Motor neuron (in vitro differentiated cells): ENCODE data around the gene CMTM3. TPM values are rescaled to one million over a fixed set of nuclear protein-coding genes. Genes with fewer than 3 reads are reported as not detected.
"Not testable (repeated sequence)": the region's sequence is repeated elsewhere in the genome, so short reads cannot be mapped to it uniquely, and the experiment has no call there.

ENCODE experiments used
- ATAC-seq, 8 experiments: fragments of 200-7000 bp; cut with Tn5 transposase; replicated peaks in 6 of 8; 2 replicates each; pipeline ENCODE4 v1.8.0; 2021; ENCODE audit warnings: mild to moderate bottlenecking in 8 of 8, moderate library complexity in 8 of 8
- H3K27ac ChIP-seq, 2 donors: fragments of 250-450 bp; sonication (Bioruptor Pico); 2 replicates each; pipeline ENCODE4 v1.9.0; 2021; ENCODE audit warnings: antibody characterized with exemption in 2 of 2, mild to moderate bottlenecking in 2 of 2, moderate library complexity in 1 of 2
- H3K4me1 ChIP-seq, 2 donors: fragments of 250-450 bp; sonication (Bioruptor Pico); replicated peaks in 1 of 2; 2 replicates each; pipeline ENCODE4 v1.6.1; 2021; ENCODE audit warnings: antibody characterized with exemption in 2 of 2, mild to moderate bottlenecking in 2 of 2, moderate library complexity in 1 of 2
- H3K4me3 ChIP-seq, 5 donors: fragments of 250-450 bp; sonication (Bioruptor Pico); 2 replicates each; pipeline ENCODE4 v1.9.0; 2021; ENCODE audit warnings: antibody characterized with exemption in 5 of 5, mild to moderate bottlenecking in 5 of 5, moderate library complexity in 4 of 5
- WGBS, 10 experiments: fragments of 450-650 bp; shearing (Covaris generic); methylation state at CpG; one replicate each; pipeline ENCODE4 v1.0.0; 2022; 5-methylcytosine and 5-hydroxymethylcytosine counted together
- in situ Hi-C, 9 experiments: fragments of 400-800 bp; cut with MboI; loops; one replicate each; pipeline ENCODE4 v1.15.0; 2021; ENCODE audit warnings: low sequenced_read_pairs in 9 of 9, low pct_unique_long_range_greater_than_20kb in 2 of 9; ENCODE audit not compliant: unreplicated experiment in 9 of 9
- total RNA-seq, 8 experiments: library from RNA; unstranded; fragments of 300-600 nt; gene quantifications; 2 replicates each; pipeline versions ENCODE4 v1.2.3 to v1.2.4, GENCODE V29; 2022

Gene CMTM3
- total RNA-seq, 8 experiments from 2014 or later, result 5.7 to 42.6 (median 13.7) TPM

DNA sequence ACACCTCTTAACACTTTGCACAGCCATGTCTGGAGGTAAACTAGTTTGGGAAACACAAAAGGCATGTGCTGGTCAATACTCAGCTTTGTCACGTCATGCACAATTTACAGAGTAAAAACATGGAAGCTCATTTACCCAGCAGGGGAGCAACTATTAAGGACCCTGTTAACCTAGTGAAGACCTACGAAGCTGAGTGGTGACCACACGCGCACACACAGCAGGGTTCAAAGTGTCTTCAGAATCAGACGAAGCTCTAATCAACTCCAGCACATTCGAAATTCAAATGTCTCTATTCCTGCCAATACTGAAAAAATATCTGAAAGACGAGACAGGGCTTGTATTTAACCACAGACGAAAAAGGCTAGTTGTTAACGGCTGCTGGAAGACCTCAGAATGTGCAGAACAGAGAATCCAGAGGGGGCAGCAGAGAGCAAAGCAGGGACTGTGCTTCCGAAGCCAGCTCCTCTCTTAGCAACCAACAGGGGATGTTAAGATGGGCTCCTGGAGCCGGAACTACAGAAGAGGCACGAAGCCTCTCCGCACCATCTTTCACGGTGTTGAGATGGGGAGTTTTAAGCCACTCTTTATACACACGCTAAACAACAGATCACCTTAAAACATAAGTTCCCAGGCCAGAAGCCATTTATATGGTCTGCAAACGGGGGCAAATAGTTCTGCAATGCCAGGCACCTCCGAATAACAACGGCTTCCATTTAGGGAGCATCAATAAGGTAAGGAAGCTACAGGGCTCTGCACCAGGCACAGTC, 46.4 kb downstream of the CMTM3 start:
- WGBS, 10 experiments, result 0 to 42% (median 26%) methylated on average over 1 to 13 of the region's 18 CpGs
- no peak overlapping the region for H3K27ac ChIP-seq

DNA sequence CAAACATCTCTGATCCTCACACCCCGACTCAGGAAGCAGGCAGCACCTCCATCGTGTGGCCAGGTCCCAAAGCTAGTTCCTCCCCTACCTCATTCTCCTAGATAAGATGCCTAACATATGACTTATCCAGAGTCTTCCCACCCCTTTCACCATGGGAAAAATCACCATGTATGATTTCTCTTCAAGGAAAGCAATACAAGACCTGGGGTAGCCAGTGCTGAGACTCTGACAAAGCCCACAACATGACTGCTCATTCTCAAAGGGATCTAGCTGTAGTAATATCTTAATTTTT, 46.9 kb downstream of the CMTM3 start:
- in situ Hi-C loops, result no loop called here
- H3K4me1 ChIP-seq, result peaks cover 8 to 9% of the 10 kb centered on the region in 2 donors
- 33 to 100% methylated on average over 1 to 2 of the region's 2 CpGs; no CpG with 5 or more reads in 8 of the 10 experiments for WGBS, 10 experiments
- H3K27ac ChIP-seq, result no peak overlapping the region
- peak overlapping the region; percentile 20 to 40 (median 27) for H3K4me3 ChIP-seq
- ATAC-seq, result no peak

More for the DNA sequence above, 46.4 kb downstream of the CMTM3 start:
- Histone ChIP-seq H3K4me3 (peak overlapping the region; percentile 20 to 40 (median 27)), H3K4me1 (peaks cover 8 to 9% of the 10 kb centered on the region in 2 donors)
- peak; percentile 96 to 100 (median 100) for ATAC-seq
- in situ Hi-C loops, result no loop called here

GRCh38 chr16:66651965-66652364, 47.5 kb downstream of the CMTM3 start:
- H3K4me3 ChIP-seq, result no peak overlapping the region
- in situ Hi-C loops, result no loop called here
- WGBS, 10 experiments, result 70 to 100% (median 90%) methylated on average over 1 to 3 of the region's 6 CpGs; no CpG with 5 or more reads in 3 of the 10 experiments

GRCh38 chr16:66652661-66653360, 48.3 kb downstream of the CMTM3 start:
- Histone ChIP-seq H3K27ac (no peak overlapping the region), H3K4me3 (no peak overlapping the region), H3K4me1 (peaks cover 8 to 9% of the 10 kb centered on the region in 2 donors)
- ATAC-seq, result no peak
- in situ Hi-C loops, result no loop called here
- 37 to 97% (median 79%) methylated on average over 4 to 7 of the region's 7 CpGs; no CpG with 5 or more reads in 1 of the 10 experiments for WGBS, 10 experiments

More at GRCh38 chr16:66651965-66652364, 47.5 kb downstream of the CMTM3 start:
- ATAC-seq, result no peak
- no peak overlapping the region for H3K27ac ChIP-seq
- peaks cover 8 to 9% of the 10 kb centered on the region in 2 donors for H3K4me1 ChIP-seq

DNA sequence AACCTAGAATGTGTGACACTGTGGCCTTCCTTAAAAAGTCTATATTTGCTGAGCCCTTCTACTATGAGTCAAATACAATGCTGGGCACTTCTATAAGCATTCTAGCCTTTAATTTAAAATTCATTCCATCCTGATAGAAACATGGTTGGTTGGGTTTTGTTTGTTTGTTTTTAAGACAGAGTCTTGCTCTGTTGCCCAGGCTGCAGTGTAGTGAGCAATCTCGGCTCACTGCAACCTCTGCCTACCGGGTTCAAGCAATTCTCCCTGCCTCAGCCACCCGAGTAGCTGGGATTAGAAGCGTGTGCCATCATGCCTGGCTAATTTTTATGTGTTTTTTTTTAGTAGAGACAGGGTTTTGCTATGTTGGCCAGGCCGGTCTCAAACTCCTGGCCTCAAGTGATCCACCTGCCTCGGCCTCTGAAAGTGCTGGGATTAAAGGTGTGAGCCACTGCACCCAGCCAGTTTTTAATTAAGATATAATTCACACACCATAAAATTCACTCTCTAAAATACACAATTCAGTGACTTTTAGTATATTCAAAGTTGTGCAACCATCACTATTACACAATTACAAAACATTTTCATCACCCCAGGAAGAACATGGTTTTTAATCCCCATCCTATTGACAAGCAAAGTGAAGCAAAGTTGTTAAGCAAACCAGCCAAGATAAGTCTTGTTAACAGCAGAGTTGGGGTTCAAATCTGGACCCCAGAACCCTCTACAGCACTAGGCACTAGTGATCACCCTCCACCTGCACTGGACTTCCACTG, 49.3 kb downstream of the CMTM3 start:
- 78 to 100% (median 93%) methylated on average over 1 to 6 of the region's 6 CpGs; no CpG with 5 or more reads in 2 of the 10 experiments for WGBS, 10 experiments

GRCh38 chr16:66656547-66656946, 52.0 kb downstream of the CMTM3 start:
- in situ Hi-C loops, result no loop called here
- Histone ChIP-seq H3K4me3 (no peak overlapping the region), H3K4me1 (peaks cover 7% of the 10 kb centered on the region in 2 donors), H3K27ac (no peak overlapping the region)
- ATAC-seq, result no peak
- WGBS, 10 experiments, result 62 to 100% (median 91%) methylated on average over 1 to 3 of the region's 3 CpGs; no CpG with 5 or more reads in 5 of the 10 experiments

More for the DNA sequence above, 49.3 kb downstream of the CMTM3 start:
- no peak overlapping the region for H3K27ac ChIP-seq
- no peak for ATAC-seq
- no peak overlapping the region for H3K4me3 ChIP-seq
- in situ Hi-C loops, result no loop called here
- H3K4me1 ChIP-seq, result peaks cover 8 to 9% of the 10 kb centered on the region in 2 donors

- ATAC-seq, result no peak
- H3K27ac ChIP-seq, result no peak overlapping the region
- WGBS, 10 experiments, result 61 to 100% (median 85%) methylated on average over 1 to 5 of the region's 6 CpGs; no CpG with 5 or more reads in 2 of the 10 experiments
- in situ Hi-C loops, result no loop called here
- peaks cover 5 to 6% of the 10 kb centered on the region in 2 donors for H3K4me1 ChIP-seq
- H3K4me3 ChIP-seq, result no peak overlapping the region
These were observed 53.8 kb downstream of the CMTM3 start for GRCh38 chr16:66658143-66658859.

DNA sequence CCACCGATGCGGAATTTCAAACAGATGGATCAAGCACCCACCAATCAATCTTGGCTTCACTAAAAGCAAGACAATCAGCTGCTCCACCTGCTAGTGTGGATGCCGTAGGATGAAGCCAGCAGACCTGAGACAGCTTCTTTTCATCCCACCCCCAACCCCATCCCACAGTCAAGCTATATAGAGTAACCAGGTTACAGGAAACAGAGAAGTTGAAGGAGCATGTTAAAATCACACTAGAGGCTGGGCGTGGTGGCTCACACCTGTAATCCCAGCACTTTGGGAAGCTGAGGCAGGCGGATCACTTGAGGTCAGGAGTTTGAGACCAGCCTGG, 54.3 kb downstream of the CMTM3 start:
- in situ Hi-C loops, result no loop called here
- Histone ChIP-seq H3K4me3 (no peak overlapping the region), H3K27ac (no peak overlapping the region), H3K4me1 (peaks cover 5 to 6% of the 10 kb centered on the region in 2 donors)
- 72 to 100% (median 97%) methylated on average over 1 to 5 of the region's 5 CpGs; no CpG with 5 or more reads in 4 of the 10 experiments for WGBS, 10 experiments
- ATAC-seq, result no peak

DNA sequence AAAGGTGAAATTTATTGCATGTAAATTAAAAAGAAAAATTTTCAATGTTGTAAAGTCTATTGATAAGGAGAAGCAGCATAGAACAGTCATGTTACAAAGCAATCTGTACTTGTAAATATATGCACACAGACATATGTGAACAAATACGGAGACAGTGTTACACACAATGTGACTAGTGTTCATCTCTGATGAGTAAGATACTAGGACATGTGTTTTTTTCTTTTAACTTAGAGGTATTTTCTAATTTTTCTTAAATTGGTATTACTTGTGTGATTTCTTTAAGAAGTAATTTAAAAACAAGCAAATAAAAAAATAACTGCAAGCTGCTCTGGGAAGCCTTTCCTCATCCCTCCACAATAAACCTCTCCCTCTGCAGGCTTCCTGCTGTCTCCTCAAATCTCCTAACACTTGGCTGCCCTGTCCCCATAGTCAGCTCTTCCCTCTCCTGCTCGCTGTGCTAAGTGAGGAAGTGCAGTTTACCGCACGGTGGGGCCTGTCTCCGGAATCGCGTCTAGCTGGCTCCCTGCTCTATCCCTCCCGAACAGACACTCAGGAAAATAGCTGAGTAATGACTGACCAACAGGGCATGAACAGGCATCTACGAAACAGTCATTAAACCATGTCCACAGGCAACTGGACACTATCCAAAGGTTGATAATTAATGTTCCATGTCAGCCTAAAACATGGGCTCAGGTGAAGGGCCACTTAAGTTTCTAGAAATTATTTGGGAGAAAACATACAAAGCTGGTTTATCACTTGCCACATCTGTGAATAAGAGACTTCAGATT, 56.1 kb downstream of the CMTM3 start:
- WGBS, 10 experiments, result 5 to 55% (median 17%) methylated on average over 1 to 8 of the region's 9 CpGs
- Histone ChIP-seq H3K27ac (peak overlapping the region in 1 of 2 donors; percentile 6), H3K4me3 (no peak overlapping the region), H3K4me1 (peaks cover 5 to 6% of the 10 kb centered on the region in 2 donors)
- in situ Hi-C loops, result no loop called here
- peak; percentile 89 to 100 (median 100) for ATAC-seq

- Histone ChIP-seq H3K4me3 (no peak overlapping the region), H3K27ac (peak overlapping the region in 1 of 2 donors; percentile 6), H3K4me1 (peaks cover 5 to 6% of the 10 kb centered on the region in 2 donors)
- peak in 5 of 8 experiments; percentile 12 to 20 (median 17) for ATAC-seq
- WGBS, 10 experiments, result 44 to 94% (median 87%) methylated on average over 2 to 4 of the region's 4 CpGs; no CpG with 5 or more reads in 1 of the 10 experiments
- in situ Hi-C loops, result no loop called here
These were observed 56.7 kb downstream of the CMTM3 start for GRCh38 chr16:66661210-66661560.

DNA sequence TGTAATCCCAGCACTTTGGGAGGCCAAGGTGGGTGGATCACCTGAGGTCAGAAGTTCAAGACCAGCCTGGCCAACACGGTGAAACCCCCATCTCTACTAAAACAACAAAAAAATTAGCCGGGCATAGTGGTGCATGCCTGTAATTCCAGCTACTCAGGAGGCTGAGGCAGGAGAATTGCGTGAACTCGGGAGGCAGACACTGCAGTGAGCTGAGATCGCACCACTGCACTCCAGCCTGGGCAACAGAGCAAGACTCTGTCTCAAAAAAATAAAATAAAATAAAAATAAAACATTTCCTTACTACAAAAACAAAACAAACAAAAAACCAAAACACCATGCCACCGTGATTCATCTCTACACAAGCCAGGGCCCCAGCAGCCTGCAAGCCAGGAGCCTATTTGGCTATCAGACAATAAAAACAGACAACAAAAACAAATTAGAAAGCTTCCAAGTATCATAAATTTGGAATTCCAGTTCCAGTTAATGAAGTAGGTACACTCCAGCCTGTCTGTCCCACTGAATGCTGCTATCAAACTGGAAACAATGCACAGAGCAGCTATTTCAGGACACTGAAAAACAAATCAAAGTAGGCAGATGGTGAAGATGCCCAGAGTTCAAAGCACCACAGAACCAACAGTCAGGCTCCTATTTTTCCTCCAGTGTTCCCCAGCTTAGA, 57.3 kb downstream of the CMTM3 start:
- ATAC-seq, H3K27ac ChIP-seq: not testable (repeated sequence)

More for the DNA sequence above, 57.3 kb downstream of the CMTM3 start:
- H3K4me3 ChIP-seq, in situ Hi-C loops, H3K4me1 ChIP-seq: not testable (repeated sequence)
- WGBS, 10 experiments, result 37 to 93% (median 83%) methylated on average over 3 to 6 of the region's 6 CpGs; no CpG with 5 or more reads in 3 of the 10 experiments
